Neural cell (in vitro differentiated cells): Measurements from ENCODE around the gene EPAS1. TPM values are rescaled to one million over a fixed set of nuclear protein-coding genes. Genes with fewer than 3 reads are reported as not detected.

Experiments used
- H2AFZ ChIP-seq: fragments of 200-600, 300-800 bp; sonication (generic), shearing (Covaris generic); 2 replicates; pipeline ENCODE4 v1.6.0; 2014; ENCODE audit warnings: low read depth, mild to moderate bottlenecking, antibody characterized with exemption, low read length, moderate library complexity
- H3F3A ChIP-seq: fragments of 200-600 bp; shearing (Covaris generic); 2 replicates; pipeline ENCODE4 v1.6.1; 2016; ENCODE audit warnings: mild to moderate bottlenecking, moderate library complexity, mixed read lengths, antibody characterized with exemption, low read length; ENCODE audit not compliant: insufficient read depth, poor library complexity, severe bottlenecking
- H3K27ac ChIP-seq: fragments of 200-600, 300-800 bp; sonication (generic), shearing (Covaris generic); 2 replicates; pipeline ENCODE4 v1.5.1; 2014; ENCODE audit warnings: mild to moderate bottlenecking, low read length, moderate library complexity
- H3K27me3 ChIP-seq: fragments of 300-800, 200-600 bp; sonication (generic), shearing (Covaris generic); 2 replicates; pipeline ENCODE4 v1.6.0; 2014; ENCODE audit warnings: mild to moderate bottlenecking, low read depth, low read length, moderate library complexity; ENCODE audit not compliant: insufficient read depth
- H3K36me3 ChIP-seq: fragments of 300-800, 200-600 bp; sonication (generic), shearing (Covaris generic); 2 replicates; pipeline ENCODE4 v1.5.1; 2014; ENCODE audit warnings: mild to moderate bottlenecking, antibody characterized with exemption, low read length, moderate library complexity; ENCODE audit not compliant: insufficient read depth
- H3K4me2 ChIP-seq: fragments of 300-800, 200-600 bp; sonication (generic), shearing (Covaris generic); 2 replicates; pipeline ENCODE4 v1.6.0; 2014; ENCODE audit warnings: mild to moderate bottlenecking, low read length
- H3K4me3 ChIP-seq: fragments of 300-800, 200-600 bp; sonication (generic), shearing (Covaris generic); 2 replicates; pipeline ENCODE4 v1.5.1; 2014; ENCODE audit warnings: mild to moderate bottlenecking, low read length, moderate library complexity
- H3K79me2 ChIP-seq: fragments of 200-600 bp; shearing (Covaris generic); replicated peaks from 2 replicates; pipeline ENCODE4 v1.6.0; 2014; ENCODE audit warnings: mild to moderate bottlenecking, low read length, moderate library complexity; ENCODE audit not compliant: insufficient read depth
- H3K9ac ChIP-seq: fragments of 300-800, 200-600 bp; sonication (generic), shearing (Covaris generic); 2 replicates; pipeline ENCODE4 v1.6.1; 2016; ENCODE audit warnings: mild to moderate bottlenecking, low read length, mixed read lengths
- H3K9me2 ChIP-seq: fragments of 200-600 bp; shearing (Covaris generic); 2 replicates; pipeline ENCODE4 v1.6.1; 2016; ENCODE audit warnings: mild to moderate bottlenecking, low read length, mixed read lengths; ENCODE audit not compliant: insufficient read depth
- H3K9me3 ChIP-seq: fragments of 200-600, 300-800 bp; sonication (generic), shearing (Covaris generic); 2 replicates; pipeline ENCODE4 v1.6.1; 2016; ENCODE audit warnings: mild to moderate bottlenecking, mixed run types, low read length, moderate library complexity, mixed read lengths
- H4K20me1 ChIP-seq: fragments of 200-600 bp; shearing (Covaris generic); 2 replicates; pipeline ENCODE4 v1.6.1; 2016; ENCODE audit warnings: mild to moderate bottlenecking, mixed run types; ENCODE audit not compliant: insufficient read depth
- CTCF ChIP-seq: fragments of 450-650 bp; IDR thresholded peaks from 2 replicates; pipeline ENCODE4 v1.5.1; 2014; ENCODE audit warnings: antibody characterized with exemption, mild to moderate bottlenecking, moderate library complexity; ENCODE audit not compliant: poor library complexity, severe bottlenecking
- EP300 ChIP-seq: fragments of 450-650 bp; conservative IDR thresholded peaks from 2 replicates; pipeline ENCODE4 v1.6.1; 2014; ENCODE audit warnings: antibody characterized with exemption, mild to moderate bottlenecking, moderate library complexity; ENCODE audit not compliant: poor library complexity, severe bottlenecking
- EZH2 ChIP-seq: fragments of 200-600, 300-800 bp; shearing (Covaris generic), sonication (generic); IDR thresholded peaks from 2 replicates; pipeline ENCODE4 v1.6.1; 2014; ENCODE audit warnings: antibody characterized with exemption, low read length, borderline replicate concordance, mild to moderate bottlenecking; ENCODE audit not compliant: insufficient read depth, poor library complexity, severe bottlenecking
- MXI1 ChIP-seq: fragments of 450-650 bp; conservative IDR thresholded peaks from 2 replicates; pipeline ENCODE4 v1.6.1; 2014; ENCODE audit warnings: antibody characterized with exemption, mild to moderate bottlenecking; ENCODE audit not compliant: poor library complexity, severe bottlenecking
- POLR2AphosphoS5 ChIP-seq: IDR thresholded peaks from 2 replicates; pipeline ENCODE4 v1.6.1; 2012
- RAD21 ChIP-seq: fragments of 450-650 bp; conservative IDR thresholded peaks from 2 replicates; pipeline ENCODE4 v1.6.1; 2014; ENCODE audit warnings: antibody characterized with exemption, mild to moderate bottlenecking, moderate library complexity
- SMC3 ChIP-seq: fragments of 450-650 bp; conservative IDR thresholded peaks from 2 replicates; pipeline ENCODE4 v1.6.1; 2014; ENCODE audit warnings: antibody characterized with exemption, mild to moderate bottlenecking, moderate library complexity; ENCODE audit not compliant: poor library complexity
- TAF1 ChIP-seq: IDR thresholded peaks from 2 replicates; pipeline ENCODE4 v1.6.1; 2012; ENCODE audit warnings: low read depth
- polyA plus RNA-seq: library from polyadenylated mRNA; depleted of rRNA; stranded (reverse); fragments of >200 nt; gene quantifications from 2 replicates; pipeline ENCODE4 v1.2.3, GENCODE V29; 2014
- TF ChIP-seq, protein P1 (sequence below): IDR thresholded peaks from 2 replicates; pipeline ENCODE4 v1.6.1; 2012; ENCODE audit warnings: borderline replicate concordance

Gene EPAS1
- polyA plus RNA-seq, 1 donor from 2014 or later = not detected

DNA sequence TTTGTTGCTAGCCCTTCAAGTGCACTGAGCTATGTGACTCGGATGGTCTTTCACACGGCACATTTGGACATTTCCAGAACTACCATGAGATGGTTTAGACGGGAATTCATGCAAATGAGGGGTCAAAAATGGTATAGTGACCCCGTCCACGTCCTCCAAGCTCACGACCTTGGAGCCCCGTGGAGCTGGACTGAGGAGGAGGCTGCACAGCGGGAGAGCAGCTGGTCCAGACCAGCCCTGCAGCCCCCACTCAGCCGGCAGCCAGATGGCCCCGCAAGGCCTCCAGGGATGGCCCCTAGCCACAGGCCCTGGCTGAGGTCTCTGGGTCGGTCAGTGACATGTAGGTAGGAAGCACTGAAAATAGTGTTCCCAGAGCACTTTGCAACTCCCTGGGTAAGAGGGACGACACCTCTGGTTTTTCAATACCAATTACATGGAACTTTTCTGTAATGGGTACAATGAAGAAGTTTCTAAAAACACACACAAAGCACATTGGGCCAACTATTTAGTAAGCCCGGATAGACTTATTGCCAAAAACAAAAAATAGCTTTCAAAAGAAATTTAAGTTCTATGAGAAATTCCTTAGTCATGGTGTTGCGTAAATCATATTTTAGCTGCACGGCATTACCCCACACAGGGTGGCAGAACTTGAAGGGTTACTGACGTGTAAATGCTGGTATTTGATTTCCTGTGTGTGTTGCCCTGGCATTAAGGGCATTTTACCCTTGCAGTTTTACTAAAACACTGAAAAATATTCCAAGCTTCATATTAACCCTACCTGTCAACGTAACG is 88.8 kb downstream of the EPAS1 start:
- Histone ChIP-seq H3K4me3 (no peak overlapping the region), H3K4me2 (no peak overlapping the region), H3K36me3 (no peaks in the 10 kb centered on the region), H3F3A (no peaks in the 10 kb centered on the region), H4K20me1 (no peaks in the 10 kb centered on the region), H3K27ac (no peak overlapping the region), H3K79me2 (no peaks in the 10 kb centered on the region), H3K27me3 (no peaks in the 10 kb centered on the region), H2AFZ (no peak overlapping the region), H3K9me3 (no peaks in the 10 kb centered on the region), H3K9me2 (no peaks in the 10 kb centered on the region), H3K9ac (no peak overlapping the region)
- TF ChIP-seq RAD21 (no peak), EP300 (no peak)

GRCh38 chr2:46386763-46387162 is 89.6 kb downstream of the EPAS1 start:
- no peak overlapping the region for H3K4me2 ChIP-seq
- no peak overlapping the region for H2AFZ ChIP-seq
- no peaks in the 10 kb centered on the region for H3K9me3 ChIP-seq
- no peak overlapping the region for H3K27ac ChIP-seq
- H3K4me3 ChIP-seq = no peak overlapping the region
- H3K36me3 ChIP-seq = no peaks in the 10 kb centered on the region
- no peaks in the 10 kb centered on the region for H3K27me3 ChIP-seq
- TF ChIP-seq CTCF (no peak), SMC3 (no peak), EP300 (no peak), EZH2 (no peak), TAF1 (no peak), POLR2AphosphoS5 (no peak), RAD21 (no peak), MXI1 (no peak)
- TF ChIP-seq, protein P1, sequence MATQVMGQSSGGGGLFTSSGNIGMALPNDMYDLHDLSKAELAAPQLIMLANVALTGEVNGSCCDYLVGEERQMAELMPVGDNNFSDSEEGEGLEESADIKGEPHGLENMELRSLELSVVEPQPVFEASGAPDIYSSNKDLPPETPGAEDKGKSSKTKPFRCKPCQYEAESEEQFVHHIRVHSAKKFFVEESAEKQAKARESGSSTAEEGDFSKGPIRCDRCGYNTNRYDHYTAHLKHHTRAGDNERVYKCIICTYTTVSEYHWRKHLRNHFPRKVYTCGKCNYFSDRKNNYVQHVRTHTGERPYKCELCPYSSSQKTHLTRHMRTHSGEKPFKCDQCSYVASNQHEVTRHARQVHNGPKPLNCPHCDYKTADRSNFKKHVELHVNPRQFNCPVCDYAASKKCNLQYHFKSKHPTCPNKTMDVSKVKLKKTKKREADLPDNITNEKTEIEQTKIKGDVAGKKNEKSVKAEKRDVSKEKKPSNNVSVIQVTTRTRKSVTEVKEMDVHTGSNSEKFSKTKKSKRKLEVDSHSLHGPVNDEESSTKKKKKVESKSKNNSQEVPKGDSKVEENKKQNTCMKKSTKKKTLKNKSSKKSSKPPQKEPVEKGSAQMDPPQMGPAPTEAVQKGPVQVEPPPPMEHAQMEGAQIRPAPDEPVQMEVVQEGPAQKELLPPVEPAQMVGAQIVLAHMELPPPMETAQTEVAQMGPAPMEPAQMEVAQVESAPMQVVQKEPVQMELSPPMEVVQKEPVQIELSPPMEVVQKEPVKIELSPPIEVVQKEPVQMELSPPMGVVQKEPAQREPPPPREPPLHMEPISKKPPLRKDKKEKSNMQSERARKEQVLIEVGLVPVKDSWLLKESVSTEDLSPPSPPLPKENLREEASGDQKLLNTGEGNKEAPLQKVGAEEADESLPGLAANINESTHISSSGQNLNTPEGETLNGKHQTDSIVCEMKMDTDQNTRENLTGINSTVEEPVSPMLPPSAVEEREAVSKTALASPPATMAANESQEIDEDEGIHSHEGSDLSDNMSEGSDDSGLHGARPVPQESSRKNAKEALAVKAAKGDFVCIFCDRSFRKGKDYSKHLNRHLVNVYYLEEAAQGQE = no peak
- no peaks in the 10 kb centered on the region for H3K79me2 ChIP-seq
- no peak overlapping the region for H3K9ac ChIP-seq
- H3K9me2 ChIP-seq = no peaks in the 10 kb centered on the region
- H3F3A ChIP-seq = no peaks in the 10 kb centered on the region
- H4K20me1 ChIP-seq = no peaks in the 10 kb centered on the region
